CD4-positive, alpha-beta T cell treated with Interleukin-4 for 4 hours (primary cell): ENCODE results near the gene SERPINB12.

ENCODE experiments used
- DNase-seq: peaks from one replicate; pipeline ENCODE4 v3.0.0-alpha.2; 2020

The SERPINB12 gene

GRCh38 chr18:63552581-63552980 lies 10.4 kb downstream of the SERPINB12 start:
- DNase-seq, result no peak

DNA sequence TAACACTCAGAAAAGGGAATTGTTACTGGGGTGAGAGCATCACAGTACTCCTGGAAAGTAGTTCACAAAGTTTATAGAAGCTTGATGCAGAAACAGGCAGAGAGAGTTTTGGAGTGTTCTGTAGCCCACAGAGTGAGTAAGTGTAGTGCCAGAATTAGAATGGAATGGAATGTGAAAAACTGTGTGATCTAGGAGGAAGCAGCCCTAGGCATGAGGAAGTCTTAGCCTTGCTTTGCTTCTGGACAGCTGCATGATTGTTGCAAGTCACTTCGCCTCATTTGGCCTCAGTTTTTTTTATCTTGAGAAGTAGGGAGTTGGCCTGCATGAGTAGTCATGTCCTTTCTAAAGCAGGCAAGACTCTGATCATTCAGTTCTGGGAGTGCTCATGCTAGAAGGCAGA lies 10.9 kb downstream of the SERPINB12 start:
- DNase-seq, result no peak

GRCh38 chr18:63559567-63560491 lies 17.7 kb downstream of the SERPINB12 start:
- DNase-seq, result no peak

- no peak for DNase-seq
These were observed 20.1 kb downstream of the SERPINB12 start for GRCh38 chr18:63562284-63562683.

DNA sequence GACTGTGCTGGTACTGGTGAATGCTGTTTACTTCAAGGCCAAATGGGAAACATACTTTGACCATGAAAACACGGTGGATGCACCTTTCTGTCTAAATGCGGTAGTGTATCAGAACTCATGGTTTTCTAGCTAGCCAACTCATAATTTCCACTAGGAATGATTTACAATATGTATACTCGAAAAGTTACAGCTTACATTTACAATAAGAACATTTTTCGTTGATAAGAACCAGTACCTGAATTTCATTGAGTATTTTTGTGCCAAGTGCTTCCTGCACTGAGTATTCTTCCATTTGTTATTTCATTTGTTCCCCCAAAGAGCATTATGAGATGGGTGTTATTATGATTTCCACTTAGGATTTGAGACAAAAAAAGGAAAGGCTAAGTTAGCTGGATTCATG lies 21.9 kb downstream of the SERPINB12 start:
- no peak for DNase-seq

DNA sequence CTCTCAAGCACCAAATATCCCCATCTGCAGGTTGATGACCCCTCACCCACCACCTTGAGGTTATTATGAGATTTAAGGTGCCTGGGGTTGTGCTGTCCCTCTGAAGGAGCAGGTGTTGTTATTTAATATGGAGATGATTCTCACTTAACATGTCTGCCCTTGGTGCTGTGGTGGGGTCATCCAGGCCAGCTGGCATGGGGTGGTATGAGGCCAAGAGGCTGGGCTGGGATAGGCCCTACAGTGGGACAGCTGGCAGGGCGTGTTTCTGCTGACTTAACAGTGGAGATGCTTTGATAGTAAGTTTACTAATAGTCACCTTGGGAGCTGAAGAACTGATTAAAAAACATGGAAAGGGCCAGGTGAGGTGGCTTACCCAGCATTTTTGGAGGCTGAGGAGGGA lies 22.4 kb downstream of the SERPINB12 start:
- no peak for DNase-seq

DNA sequence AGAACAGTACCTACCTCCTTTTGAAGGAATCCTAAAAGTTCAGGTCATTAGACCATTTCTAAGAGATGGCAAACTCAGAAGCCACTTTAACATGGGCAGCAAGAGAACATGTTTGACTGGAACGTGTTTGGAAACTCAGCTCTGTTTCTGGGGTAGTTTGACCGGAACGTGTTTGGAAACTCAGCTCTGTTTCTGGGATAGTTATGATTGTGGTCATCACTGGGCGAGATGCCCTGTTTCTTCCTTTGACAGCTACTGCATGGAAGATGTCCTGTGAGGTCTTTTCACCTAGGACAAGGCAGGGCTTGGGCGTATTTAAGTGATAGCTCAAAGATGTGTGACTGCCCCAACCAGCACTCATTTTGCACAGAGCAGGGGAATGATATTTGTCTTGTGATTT lies 25.1 kb downstream of the SERPINB12 start:
- DNase-seq, result no peak

DNA sequence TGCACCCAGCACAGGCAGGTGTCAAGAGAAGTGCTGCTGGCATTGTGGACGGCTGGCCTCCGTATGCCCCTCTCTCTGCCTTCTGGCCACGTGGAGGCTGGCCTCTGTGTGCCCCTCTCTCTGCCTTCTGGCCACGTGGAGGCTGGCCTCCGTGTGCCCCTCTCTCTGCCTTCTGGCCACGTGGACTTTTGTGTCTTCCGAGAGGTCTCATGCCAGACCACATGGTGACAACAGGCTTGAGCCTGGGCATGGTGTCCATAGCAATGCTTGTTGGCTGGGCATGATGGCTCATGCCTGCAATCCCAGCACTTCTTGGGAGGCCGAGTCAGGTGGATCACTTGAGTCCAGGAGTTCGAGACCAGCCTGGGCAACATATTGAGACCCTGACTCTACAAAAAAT lies 25.7 kb downstream of the SERPINB12 start:
- DNase-seq, result no peak

- DNase-seq, result no peak
These were observed 28.6 kb downstream of the SERPINB12 start for GRCh38 chr18:63570721-63571120.

DNA sequence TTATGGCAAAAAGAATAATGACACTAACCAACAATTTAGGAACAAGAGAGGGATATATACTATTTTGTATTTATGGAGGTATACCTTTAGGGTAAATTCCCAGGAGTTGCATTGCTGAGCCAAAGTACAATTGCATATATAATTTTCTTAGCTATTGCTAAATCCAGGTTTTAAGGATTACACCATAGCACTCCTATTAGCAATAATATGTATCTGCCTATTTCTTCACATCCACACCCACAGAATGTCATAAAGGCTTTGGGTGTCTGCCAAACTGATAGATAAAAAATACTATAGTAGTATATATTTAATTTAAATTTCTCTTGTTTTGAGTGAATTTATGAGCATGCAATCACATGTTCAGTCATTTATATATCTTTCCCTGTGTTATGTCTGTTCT lies 33.5 kb downstream of the SERPINB12 start:
- DNase-seq, result no peak

DNA sequence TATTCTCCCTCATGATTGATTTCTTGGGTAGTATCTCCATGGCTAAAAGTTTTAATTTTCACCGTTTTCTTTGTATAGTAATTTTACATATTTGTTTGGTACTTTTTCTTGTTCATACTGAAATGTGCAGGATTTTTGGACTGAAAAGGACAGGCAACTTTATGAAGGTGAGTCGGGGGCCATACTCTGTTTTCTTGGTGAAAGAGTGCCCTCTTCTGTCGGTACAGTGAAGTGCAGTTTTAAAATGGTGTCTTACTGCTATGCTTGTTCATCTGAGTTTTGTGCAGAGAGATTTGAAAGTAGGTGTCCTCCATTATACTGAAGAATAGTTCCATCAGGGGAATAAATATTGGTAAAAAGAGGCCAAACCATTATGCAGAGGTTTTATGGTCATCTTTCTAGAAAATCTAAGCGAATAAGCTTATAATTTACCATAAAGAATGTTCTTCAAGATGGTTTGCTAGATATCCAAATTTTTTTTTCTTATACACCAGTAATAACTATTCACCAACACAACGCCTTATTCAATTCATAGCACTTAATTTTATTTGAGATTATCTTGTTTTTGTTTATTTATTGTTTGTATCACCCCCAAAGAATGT lies 36.3 kb downstream of the SERPINB12 start:
- no peak for DNase-seq

DNA sequence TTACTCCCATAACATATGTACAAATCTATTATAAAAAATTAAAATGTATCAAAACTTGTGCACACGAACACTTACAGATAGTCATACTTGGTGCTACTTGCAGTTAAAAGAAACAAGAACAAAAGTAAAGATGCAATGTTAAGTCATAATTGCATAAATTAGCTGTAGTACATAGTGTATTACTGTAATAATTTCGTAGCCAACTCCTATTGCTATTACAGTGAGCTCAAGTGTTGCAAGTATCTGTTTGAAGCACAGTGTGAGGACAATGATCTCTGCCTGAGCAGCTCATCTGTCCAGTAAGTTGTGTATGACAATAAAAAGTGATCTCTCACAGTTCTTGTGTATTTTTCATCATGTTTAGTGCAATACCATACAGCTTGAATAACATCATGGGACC lies 37.4 kb downstream of the SERPINB12 start:
- no peak for DNase-seq

DNA sequence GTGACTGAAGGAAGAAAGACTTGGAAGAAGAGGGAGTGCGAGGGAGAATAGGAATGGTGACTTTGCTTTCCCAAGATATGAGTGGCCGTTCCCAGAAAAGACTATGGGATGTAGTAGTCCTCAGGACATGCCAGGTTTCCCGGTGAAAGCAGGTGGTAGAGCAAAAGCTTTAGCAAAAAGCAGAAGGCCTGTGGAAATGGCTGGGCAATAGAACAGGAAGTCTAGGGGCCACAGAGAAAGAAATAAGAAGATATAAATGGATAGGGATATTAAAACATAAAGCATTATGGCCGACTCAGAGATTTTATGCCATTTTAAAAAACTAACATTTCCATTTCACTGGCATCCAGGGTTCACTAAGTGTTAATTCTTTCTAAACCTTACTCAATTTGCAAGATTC lies 43.8 kb downstream of the SERPINB12 start:
- no peak for DNase-seq

DNA sequence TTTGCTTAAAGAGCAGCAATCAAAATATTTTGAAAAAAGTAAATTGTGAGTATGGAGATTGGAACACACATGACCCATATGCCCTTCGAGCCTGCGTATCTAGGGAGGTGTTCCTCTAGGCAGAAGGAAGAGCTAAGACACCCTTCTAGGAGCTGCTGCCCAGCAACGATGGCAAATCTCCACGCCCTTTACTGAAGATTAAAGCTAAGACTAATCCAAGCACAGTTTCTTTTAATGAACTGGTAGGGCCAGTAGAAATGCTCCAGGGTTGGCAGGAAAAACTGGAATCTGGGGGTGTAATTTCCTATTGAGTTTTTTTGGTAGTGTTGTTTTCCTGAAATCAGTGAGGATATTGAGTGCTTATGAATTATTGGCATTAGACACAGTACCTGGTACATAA lies 44.3 kb downstream of the SERPINB12 start:
- DNase-seq, result no peak

DNA sequence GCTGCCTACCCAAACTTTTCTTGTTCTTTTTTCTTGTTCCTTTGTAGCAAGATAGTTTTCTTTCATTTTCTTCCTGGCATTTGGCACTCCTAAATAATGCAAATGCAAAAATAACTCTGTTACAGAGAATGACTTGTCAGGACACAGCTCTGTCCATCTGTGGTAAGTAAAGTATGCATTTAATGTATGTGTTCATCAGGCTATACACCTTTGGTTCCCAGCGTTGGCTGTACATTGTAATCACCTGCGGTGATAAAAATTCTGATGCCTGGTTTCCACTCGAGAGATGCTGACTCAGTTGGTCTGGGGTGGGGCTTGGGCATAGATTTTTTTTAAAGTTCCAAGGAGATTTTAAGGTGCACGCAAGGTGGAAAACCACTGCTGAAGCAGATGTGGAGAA lies 44.8 kb downstream of the SERPINB12 start, which contains the start of gene SERPINB13:
SERPINB13 (plus strand) TSS at position 378 of the 400 bp plus-strand sequence. CDS start 1,325 bp downstream, outside the sequence.
- no peak for DNase-seq

DNA sequence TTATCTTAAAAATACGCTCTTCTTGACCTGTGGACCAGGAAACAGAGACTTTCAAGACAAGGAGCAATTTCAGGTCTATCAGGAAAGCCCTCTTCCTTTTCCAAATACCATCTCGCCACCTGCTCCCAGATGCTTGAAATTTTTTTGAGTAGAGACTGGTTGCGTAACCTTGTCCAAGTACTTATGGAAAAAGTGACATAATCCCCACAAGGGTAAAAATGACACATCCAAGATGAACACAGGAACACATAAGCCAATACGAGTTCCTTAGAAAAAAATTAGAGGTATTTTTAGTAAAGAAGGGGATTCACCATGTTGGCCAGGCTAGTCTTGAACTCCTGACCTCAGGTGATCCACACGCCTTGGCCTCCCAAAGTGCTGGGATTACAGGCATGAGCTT lies 46.7 kb downstream of the SERPINB12 start:
- no peak for DNase-seq

GRCh38 chr18:63590373-63590772 lies 48.2 kb downstream of the SERPINB12 start:
- DNase-seq, result no peak

- DNase-seq, result no peak
These were observed 49.0 kb downstream of the SERPINB12 start for GRCh38 chr18:63590966-63591695.

GRCh38 chr18:63591725-63592124 lies 49.6 kb downstream of the SERPINB12 start:
- DNase-seq, result no peak

DNA sequence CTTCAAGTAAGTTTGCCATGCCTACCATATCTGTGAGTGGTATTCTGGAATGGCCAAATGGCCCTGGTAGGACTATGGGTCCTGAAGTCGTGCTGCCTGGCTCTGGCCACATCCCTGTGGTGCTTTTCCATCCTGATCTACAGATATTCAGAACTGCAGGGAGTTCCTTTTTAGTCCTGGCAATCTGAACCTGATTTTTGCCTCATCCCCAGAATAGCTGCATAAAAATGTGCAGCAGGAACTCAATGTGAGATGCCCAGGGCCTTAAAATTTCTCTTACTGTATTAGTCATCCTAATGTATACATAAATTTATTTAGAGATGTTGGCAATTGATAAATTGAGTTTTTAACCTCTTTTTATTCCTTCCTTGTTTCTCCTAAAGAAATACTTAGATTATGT lies 50.3 kb downstream of the SERPINB12 start:
- DNase-seq, result no peak

DNA sequence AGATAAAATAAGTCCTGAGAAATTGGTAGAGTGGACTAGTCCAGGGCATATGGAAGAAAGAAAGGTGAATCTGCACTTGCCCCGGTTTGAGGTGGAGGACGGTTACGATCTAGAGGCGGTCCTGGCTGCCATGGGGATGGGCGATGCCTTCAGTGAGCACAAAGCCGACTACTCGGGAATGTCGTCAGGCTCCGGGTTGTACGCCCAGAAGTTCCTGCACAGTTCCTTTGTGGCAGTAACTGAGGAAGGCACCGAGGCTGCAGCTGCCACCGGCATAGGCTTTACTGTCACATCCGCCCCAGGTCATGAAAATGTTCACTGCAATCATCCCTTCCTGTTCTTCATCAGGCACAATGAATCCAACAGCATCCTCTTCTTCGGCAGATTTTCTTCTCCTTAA lies 54.8 kb downstream of the SERPINB12 start:
- DNase-seq, result no peak

- DNase-seq, result no peak
These were observed 61.2 kb downstream of the SERPINB12 start for GRCh38 chr18:63603355-63603754.

DNA sequence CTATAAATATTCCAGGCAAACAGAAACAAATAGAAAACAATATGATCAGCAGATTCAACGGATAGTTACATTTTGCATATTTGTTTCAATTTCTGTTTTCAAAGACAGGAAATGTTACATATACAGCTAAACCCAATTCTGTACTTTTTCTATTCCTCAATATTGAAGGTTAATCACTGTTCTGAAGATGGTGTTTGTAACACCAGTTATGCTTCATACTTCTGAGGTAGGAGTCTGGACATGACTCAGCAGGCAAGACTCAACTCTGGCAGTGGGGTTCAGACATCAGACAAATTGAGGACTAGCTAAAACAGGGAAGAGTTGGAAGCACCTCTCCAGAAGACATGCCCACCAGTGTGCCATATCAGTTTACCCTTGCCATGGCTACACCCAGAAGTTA lies 61.6 kb downstream of the SERPINB12 start:
- no peak for DNase-seq
